GM18873 (cell line): ENCODE results near the gene NRXN3.

Source experiments
- ATAC-seq: cut with Tn5 transposase; IDR thresholded peaks from one replicate; pipeline ENCODE4 v1.9.1; 2021; ENCODE audit warnings: mild to moderate bottlenecking, moderate library complexity, moderate number of reproducible peaks; ENCODE audit not compliant: unreplicated experiment, low FRiP score

Gene NRXN3

GRCh38 chr14:78238141-78238540 is 68.0 kb downstream of the NRXN3 start:
- no peak for ATAC-seq

GRCh38 chr14:78240567-78240966 is 70.4 kb downstream of the NRXN3 start:
- no peak for ATAC-seq

- ATAC-seq = no peak
These were observed 71.9 kb downstream of the NRXN3 start for GRCh38 chr14:78242086-78242485.

GRCh38 chr14:78243187-78243586 is 73.0 kb downstream of the NRXN3 start:
- ATAC-seq = no peak

- no peak for ATAC-seq
These were observed 75.1 kb downstream of the NRXN3 start for GRCh38 chr14:78245238-78245637.

GRCh38 chr14:78248501-78249090 is 78.4 kb downstream of the NRXN3 start:
- ATAC-seq = no peak

GRCh38 chr14:78251308-78251707 is 81.1 kb downstream of the NRXN3 start:
- no peak for ATAC-seq

- no peak for ATAC-seq
These were observed 83.8 kb downstream of the NRXN3 start for GRCh38 chr14:78253986-78254385.

- ATAC-seq = no peak
These were observed 84.8 kb downstream of the NRXN3 start for GRCh38 chr14:78254911-78255461.

- no peak for ATAC-seq
These were observed 89.7 kb downstream of the NRXN3 start for GRCh38 chr14:78259831-78260230.

- ATAC-seq = no peak
These were observed 108.5 kb downstream of the NRXN3 start for GRCh38 chr14:78278464-78279250.

- ATAC-seq = no peak
These were observed 112.3 kb downstream of the NRXN3 start for GRCh38 chr14:78282437-78282836.

GRCh38 chr14:78286210-78286609 is 116.0 kb downstream of the NRXN3 start:
- ATAC-seq = no peak

GRCh38 chr14:78292003-78292402 is 121.8 kb downstream of the NRXN3 start:
- no peak for ATAC-seq

GRCh38 chr14:78297858-78298257 is 127.7 kb downstream of the NRXN3 start:
- no peak for ATAC-seq

GRCh38 chr14:78298298-78298697 is 128.1 kb downstream of the NRXN3 start:
- ATAC-seq = no peak

- ATAC-seq = no peak
These were observed 132.7 kb downstream of the NRXN3 start for GRCh38 chr14:78302841-78303240.

GRCh38 chr14:78307671-78308070 is 137.5 kb downstream of the NRXN3 start:
- no peak for ATAC-seq

- no peak for ATAC-seq
These were observed 137.9 kb downstream of the NRXN3 start for GRCh38 chr14:78308079-78308478.

- no peak for ATAC-seq
These were observed 140.1 kb downstream of the NRXN3 start for GRCh38 chr14:78310272-78310671.

GRCh38 chr14:78313499-78313898 is 143.3 kb downstream of the NRXN3 start:
- no peak for ATAC-seq

- ATAC-seq = no peak
These were observed 144.3 kb downstream of the NRXN3 start for GRCh38 chr14:78314484-78314883.
